GM19193 (cell line): Measurements from ENCODE around the gene OGFR.

ENCODE experiments used
- POLR2A ChIP-seq: IDR thresholded peaks from 4 replicates; pipeline ENCODE4 v1.6.1; 2011; ENCODE audit not compliant: insufficient read depth, insufficient read length; ENCODE audit errors: extremely low read depth

The OGFR gene

GRCh38 chr20:62817975-62818591 is 13.4 kb downstream of the OGFR start:
- TF ChIP-seq POLR2A: no peak

- no peak for TF ChIP-seq POLR2A
Observed at GRCh38 chr20:62818592-62819493, 14.2 kb downstream of the OGFR start.

- no peak for TF ChIP-seq POLR2A
Observed at GRCh38 chr20:62819494-62820174, 15.0 kb downstream of the OGFR start.

GRCh38 chr20:62820208-62820961 is 15.8 kb downstream of the OGFR start:
- TF ChIP-seq POLR2A: no peak

GRCh38 chr20:62820962-62821725 is 16.5 kb downstream of the OGFR start:
- TF ChIP-seq POLR2A: no peak

GRCh38 chr20:62821726-62822210 is 17.1 kb downstream of the OGFR start:
- no peak for TF ChIP-seq POLR2A

GRCh38 chr20:62822239-62822787 is 17.7 kb downstream of the OGFR start:
- TF ChIP-seq POLR2A: no peak

- TF ChIP-seq POLR2A: no peak
Observed at GRCh38 chr20:62822788-62823651, 18.4 kb downstream of the OGFR start.

GRCh38 chr20:62823688-62824475 is 19.2 kb downstream of the OGFR start:
- no peak for TF ChIP-seq POLR2A

GRCh38 chr20:62824476-62825332 is 20.1 kb downstream of the OGFR start:
- no peak for TF ChIP-seq POLR2A

- TF ChIP-seq POLR2A: no peak
Observed at GRCh38 chr20:62825333-62825985, 20.8 kb downstream of the OGFR start.
